NCI-H1436 treated with DMSO at 0.1 percent for 48 hours (cell line): ENCODE data around the gene ZFYVE19.

Experiments
- DNase-seq: peaks from one replicate; lab custom pipeline; 2025; lab: John Stamatoyannopoulos, UW

Gene ZFYVE19

GRCh38 chr15:40807028-40807887 lies at the start of gene ZFYVE19, which contains the start of gene DNAJC17:
Gene ZFYVE19, plus strand, starts transcription at chr15:40807089. Its CDS starts 501 bp downstream, at chr15:40807590.
Gene DNAJC17, minus strand, starts transcription at chr15:40807473. Its CDS starts 27 bp downstream, at chr15:40807446.
- peak; percentile 96 for DNase-seq

GRCh38 chr15:40759961-40760360 lies 46.9 kb upstream of the ZFYVE19 start:
- no peak for DNase-seq

GRCh38 chr15:40762919-40763800 lies 43.7 kb upstream of the ZFYVE19 start:
- peak; percentile 38 for DNase-seq

GRCh38 chr15:40763801-40764628 lies 42.9 kb upstream of the ZFYVE19 start, which contains the start of gene GCHFR:
Gene GCHFR, plus strand, starts transcription at chr15:40764068. Its CDS starts 113 bp downstream, at chr15:40764181.
- no peak for DNase-seq

GRCh38 chr15:40764629-40765103 lies 42.2 kb upstream of the ZFYVE19 start:
- no peak for DNase-seq

- no peak for DNase-seq
These were observed 40.6 kb upstream of the ZFYVE19 start for GRCh38 chr15:40766194-40766815.

- DNase-seq, result no peak
These were observed 39.7 kb upstream of the ZFYVE19 start for GRCh38 chr15:40766906-40767837.

- DNase-seq, result no peak
These were observed 38.9 kb upstream of the ZFYVE19 start for GRCh38 chr15:40767838-40768500.

GRCh38 chr15:40768521-40769273 lies 38.2 kb upstream of the ZFYVE19 start:
- no peak for DNase-seq

- peak; percentile 68 for DNase-seq
These were observed 37.4 kb upstream of the ZFYVE19 start, which contains the start of gene C15orf62 for GRCh38 chr15:40769274-40770146. Gene C15orf62, plus strand, starts transcription at chr15:40769980. Its CDS starts 516 bp downstream, at chr15:40770496.

- no peak for DNase-seq
These were observed 36.7 kb upstream of the ZFYVE19 start for GRCh38 chr15:40770147-40770721.

GRCh38 chr15:40771242-40771641 lies 35.6 kb upstream of the ZFYVE19 start:
- no peak for DNase-seq

GRCh38 chr15:40772014-40772413 lies 34.9 kb upstream of the ZFYVE19 start:
- DNase-seq, result no peak

GRCh38 chr15:40773496-40773895 lies 33.4 kb upstream of the ZFYVE19 start:
- no peak for DNase-seq

GRCh38 chr15:40773902-40774301 lies 33.0 kb upstream of the ZFYVE19 start:
- no peak for DNase-seq

- no peak for DNase-seq
These were observed 31.9 kb upstream of the ZFYVE19 start for GRCh38 chr15:40775007-40775406.
